ENCODE results near the gene MRPL39.

- TF ChIP-seq EP300 (IDR thresholded peaks at IDR 0.05; ENCODE audit: borderline replicate concordance) (no peak), REST (IDR thresholded peaks at IDR 0.05; ENCODE audit: low read depth) (no peak), MAX (IDR thresholded peaks at IDR 0.05) (no peak), CREB1 (IDR thresholded peaks at IDR 0.05; ENCODE audit: low read depth) (no peak)
Measured at GRCh38 chr21:25583370-25584130, 23.7 kb downstream of the MRPL39 start.

Data from Ishikawa (cell line).